GM12892 (cell line): Measurements from ENCODE around the gene BICD2.

Source experiments
- DNase-seq: peaks from one replicate; pipeline ENCODE4 v3.0.0; 2011; ENCODE audit not compliant: insufficient read length
- FAIRE-seq: peaks from 2 replicates; lab custom pipeline; 2011; peaks lifted over from hg19 to GRCh38; lab: Jason Lieb, UNC
- POLR2A ChIP-seq: IDR thresholded peaks from 2 replicates; pipeline ENCODE4 v1.6.1; 2011; ENCODE audit warnings: low read depth, low read length, control low read depth
- POLR2AphosphoS5 ChIP-seq: IDR thresholded peaks from 2 replicates; pipeline ENCODE4 v1.6.1; 2011; ENCODE audit warnings: low read depth, low read length, control low read depth
- TAF1 ChIP-seq: IDR thresholded peaks from 2 replicates; pipeline ENCODE4 v1.6.1; 2011; ENCODE audit warnings: low read depth, mild to moderate bottlenecking, control low read depth, low read length, borderline replicate concordance

Gene BICD2

DNA sequence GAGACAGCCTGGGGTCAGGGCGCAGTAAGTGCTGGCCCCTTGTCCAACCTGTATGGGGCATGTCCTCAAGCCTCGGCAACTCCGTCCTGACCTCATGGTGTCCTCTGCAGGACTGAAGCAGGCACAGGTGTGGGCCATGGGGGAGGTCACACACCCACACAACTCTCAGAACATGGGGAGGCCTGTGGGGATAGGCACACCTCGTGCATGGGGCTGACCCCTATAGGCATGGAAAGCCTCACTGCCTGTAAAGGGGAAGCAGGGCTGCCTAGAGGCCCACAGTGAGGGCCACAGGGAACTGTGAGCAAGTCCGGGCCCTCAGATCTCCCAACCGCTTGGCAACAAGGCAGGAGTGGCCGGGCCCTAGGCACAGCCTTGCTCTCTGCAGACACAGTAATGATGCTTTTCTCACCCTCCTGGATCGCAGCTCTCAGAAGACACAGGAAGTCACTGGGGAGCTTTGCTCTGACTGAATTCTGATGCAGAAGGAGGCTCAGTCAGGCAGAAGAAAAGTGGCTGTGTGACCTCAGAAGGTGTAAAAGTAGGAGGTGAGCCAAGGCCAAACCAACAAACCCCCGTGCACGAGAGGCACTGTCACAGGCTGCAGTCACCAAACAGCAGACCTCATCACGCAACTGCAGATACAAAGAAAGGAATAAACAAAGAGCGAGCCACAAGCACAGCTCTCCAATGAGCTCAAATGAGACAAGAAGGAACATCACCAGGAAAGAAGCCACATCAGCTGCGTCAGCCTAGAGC, 100.1 kb downstream of the BICD2 start:
- FAIRE-seq = peak; percentile 9
- DNase-seq = no peak
- no peak for TF ChIP-seq POLR2AphosphoS5
- no peak for TF ChIP-seq POLR2A
- TF ChIP-seq TAF1 = no peak

DNA sequence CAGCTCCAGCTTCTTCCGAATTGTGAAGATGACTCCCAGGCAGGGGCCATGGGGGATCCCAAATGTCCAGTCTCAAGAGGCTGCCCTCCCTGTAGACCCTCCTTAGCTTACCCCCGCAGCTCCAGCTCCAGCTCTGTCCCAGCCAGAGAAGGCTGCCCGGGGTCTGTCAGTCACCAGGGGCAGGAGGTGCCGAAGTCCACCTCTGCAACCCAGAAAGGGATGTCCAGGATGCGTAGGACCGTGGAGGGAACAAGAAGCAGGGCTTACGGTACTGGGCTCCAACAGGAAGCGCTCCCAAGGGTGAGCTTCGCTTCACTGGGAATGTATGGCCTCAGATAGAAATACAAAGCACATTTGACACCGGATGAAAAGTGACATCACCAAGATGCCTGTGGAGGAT, 100.7 kb downstream of the BICD2 start:
- FAIRE-seq (no peak), DNase-seq (no peak)
- TF ChIP-seq TAF1 (no peak), POLR2AphosphoS5 (no peak), POLR2A (no peak)

DNA sequence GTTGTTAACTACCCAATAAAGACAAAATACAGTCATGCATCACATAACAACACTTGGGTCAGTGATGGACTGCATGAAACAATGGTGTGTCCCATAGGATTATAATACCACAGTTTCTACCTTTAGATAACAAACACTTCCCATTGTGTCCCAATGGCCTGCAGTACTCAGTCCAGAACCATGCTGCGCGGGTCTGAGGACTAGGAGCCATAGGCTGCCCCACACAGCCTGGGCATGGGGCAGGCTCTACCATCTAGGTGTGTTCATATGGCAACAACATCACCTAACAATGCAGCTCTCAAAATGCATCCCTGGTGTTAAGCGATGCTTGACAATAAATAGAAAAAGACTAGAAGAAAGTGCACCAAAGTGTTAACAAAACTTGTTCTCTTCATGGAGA, 101.5 kb downstream of the BICD2 start:
- TF ChIP-seq TAF1 (no peak), POLR2AphosphoS5 (no peak), POLR2A (no peak)

GRCh38 chr9:92661743-92662142, 102.9 kb downstream of the BICD2 start:
- DNase-seq = no peak
- FAIRE-seq = no peak
- TF ChIP-seq POLR2A (no peak), TAF1 (no peak), POLR2AphosphoS5 (no peak)

More for the DNA sequence above, 101.5 kb downstream of the BICD2 start:
- no peak for FAIRE-seq
- DNase-seq = no peak
